AG04450 (cell line): Measurements from ENCODE around the gene MYL11. TPM values are rescaled to one million over a fixed set of nuclear protein-coding genes. Genes with fewer than 3 reads are reported as not detected.

Experiments
- CTCF ChIA-PET: fragments of 300-600, 350-600 bp; formaldehyde crosslinking; extraction: SDS; loops from one replicate; lab custom pipeline; 2022; ENCODE audit warnings: antibody characterized with exemption, inconsistent platforms; lab: Charles Lee
- POLR2A ChIA-PET: fragments of 350-600 bp; formaldehyde crosslinking; extraction: SDS; loops from one replicate; lab custom pipeline; 2021; ENCODE audit warnings: antibody characterized with exemption, inconsistent platforms; lab: Yijun Ruan, JAX
- DNase-seq: peaks from one replicate; pipeline ENCODE4 v3.0.0-alpha.2; 2011; ENCODE audit warnings: low read depth, low spot score
- H3K27ac ChIP-seq: one replicate; pipeline ENCODE4 v1.5.1; 2012; ENCODE audit warnings: low read depth, low read length, control low read depth
- H3K27me3 ChIP-seq: one replicate; pipeline ENCODE4 v1.6.0; 2012; ENCODE audit warnings: low read length; ENCODE audit not compliant: control insufficient read depth, insufficient read depth
- H3K4me3 ChIP-seq: 2 replicates; pipeline ENCODE4 v1.5.1; 2011; ENCODE audit warnings: mild to moderate bottlenecking, low read depth, low read length, control low read depth
- H3K9me3 ChIP-seq: 2 replicates; pipeline ENCODE4 v1.5.1; 2012; ENCODE audit warnings: low read length; ENCODE audit not compliant: control insufficient read depth, insufficient read depth
- CTCF ChIP-seq: IDR thresholded peaks from 2 replicates; pipeline ENCODE4 v1.5.1; 2011; ENCODE audit warnings: low read depth, low read length, control low read depth, inconsistent platforms
- polyA plus RNA-seq: library from polyadenylated mRNA; depleted of rRNA; stranded (reverse); fragments of >200 nt; gene quantifications from 2 replicates; pipeline ENCODE4 v1.2.3, GENCODE V29; 2011

MYL11 gene
- polyA plus RNA-seq, 1 experiment: not detected

GRCh38 chr16:30365200-30365599 lies 9.4 kb upstream of the MYL11 start:
- no peak overlapping the region for H3K27ac ChIP-seq
- no peak overlapping the region for H3K4me3 ChIP-seq
- CTCF ChIA-PET: no interaction called here
- no peak for DNase-seq
- no peak for TF ChIP-seq CTCF
- H3K9me3 ChIP-seq: no peaks in the 10 kb centered on the region; the same call in 1 of the 2 replicates
- POLR2A ChIA-PET: no interaction called here
- H3K27me3 ChIP-seq: no peaks in the 10 kb centered on the region

DNA sequence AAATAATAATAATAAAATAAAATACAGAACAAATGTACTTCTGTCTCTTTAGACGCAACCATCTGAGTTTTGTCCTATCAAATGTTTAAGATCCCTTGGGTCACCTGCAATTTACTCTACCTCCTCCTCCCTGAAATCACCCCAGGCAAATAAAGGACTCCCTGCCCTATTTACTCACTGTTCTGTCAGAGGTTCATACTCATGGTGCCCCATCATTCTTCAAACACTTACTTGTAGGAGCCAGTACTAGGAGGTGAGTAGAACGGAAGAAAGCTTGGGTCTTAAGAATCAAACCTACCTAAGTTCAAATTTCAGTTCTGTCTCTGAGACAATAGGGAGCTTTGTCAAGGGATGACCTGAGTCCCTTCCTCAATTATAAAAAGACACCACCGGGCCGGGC lies 8.1 kb upstream of the MYL11 start:
- Histone ChIP-seq H3K9me3 (no peaks in the 10 kb centered on the region; the same call in 1 of the 2 replicates), H3K4me3 (no peak overlapping the region), H3K27ac (no peak overlapping the region), H3K27me3 (no peaks in the 10 kb centered on the region)
- no peak for DNase-seq
- no peak for TF ChIP-seq CTCF
- ChIA-PET POLR2A (no interaction called here), CTCF (no interaction called here)

- DNase-seq: no peak
- CTCF ChIA-PET: interaction anchor here (1.1 kb wide), 1 partner anchor 42 kb away, joined by 4 read pairs; no protein-coding TSS in a partner anchor
- POLR2A ChIA-PET: no interaction called here
- Histone ChIP-seq H3K4me3 (peak overlapping the region; percentile 85), H3K9me3 (no peaks in the 10 kb centered on the region; the same call in 1 of the 2 replicates), H3K27ac (no peak overlapping the region), H3K27me3 (no peaks in the 10 kb centered on the region)
- TF ChIP-seq CTCF: no peak
Measured at GRCh38 chr16:30367349-30368009, 7.1 kb upstream of the MYL11 start.

GRCh38 chr16:30368122-30368791 lies 6.3 kb upstream of the MYL11 start:
- POLR2A ChIA-PET: interaction anchor here (1.8 kb wide), 1 partner anchor 10 kb away, joined by 4 read pairs; no protein-coding TSS in a partner anchor
- Histone ChIP-seq H3K27me3 (no peaks in the 10 kb centered on the region), H3K27ac (peak overlapping the region; percentile 65)

More at GRCh38 chr16:30368122-30368791, 6.3 kb upstream of the MYL11 start:
- no peaks in the 10 kb centered on the region; the same call in 1 of the 2 replicates for H3K9me3 ChIP-seq
- DNase-seq: no peak
- no peak for TF ChIP-seq CTCF
- CTCF ChIA-PET: interaction anchor here (1.0 to 1.1 kb wide), 2 partner anchors 42 to 277 kb away, joined by 3 to 4 read pairs; partner anchors contain the start of gene TBX6
- peak overlapping the region; percentile 85 for H3K4me3 ChIP-seq
